HG02678 (cell line): ENCODE measurements around the gene ADAT3.

ENCODE experiments used
- ATAC-seq: cut with Tn5 transposase; IDR thresholded peaks from one replicate; pipeline ENCODE4 v1.9.1; 2021; ENCODE audit warnings: mild to moderate bottlenecking, moderate library complexity; ENCODE audit not compliant: unreplicated experiment

ADAT3 gene

DNA sequence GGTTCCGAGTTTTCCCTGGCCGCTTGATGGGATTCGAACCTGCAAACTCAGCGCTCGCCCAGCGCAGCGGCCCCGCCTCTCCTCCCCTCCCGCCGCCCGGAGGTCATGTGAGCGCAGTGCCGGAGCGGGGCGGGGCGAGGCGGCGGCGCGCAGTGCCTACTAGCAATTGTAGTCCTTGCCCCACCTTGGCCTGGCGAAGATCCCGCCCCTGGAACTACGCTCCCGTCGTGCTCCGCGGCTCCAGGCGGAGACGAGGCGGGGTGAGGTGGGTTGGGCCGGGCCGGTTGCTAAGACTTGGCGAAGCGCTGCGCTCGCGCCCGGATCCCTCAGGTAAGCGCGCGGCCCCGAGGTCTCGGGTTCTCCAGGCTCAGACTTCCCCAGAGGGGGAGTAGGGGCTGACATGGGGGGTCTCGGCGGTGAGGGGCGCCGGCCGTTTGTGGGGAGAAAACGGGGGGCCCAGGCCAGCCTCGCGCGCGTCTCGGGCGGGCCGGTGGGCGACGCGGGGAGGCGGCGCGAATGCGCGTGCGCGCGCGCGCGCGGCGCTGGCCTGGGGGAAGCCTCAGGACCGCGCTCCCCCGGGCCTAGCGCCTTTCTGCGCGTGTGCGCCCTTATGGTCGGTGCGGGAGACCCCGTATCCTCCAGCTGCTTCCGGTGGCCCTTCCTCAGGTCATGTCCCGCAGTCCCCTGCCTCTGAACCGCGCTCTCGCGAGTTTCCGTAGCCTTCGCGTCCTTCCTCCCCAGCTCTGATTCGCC is at the start of gene ADAT3, which contains the start of gene SCAMP4:
Gene ADAT3 (plus strand): TSS at position 290 of the 753 bp plus-strand sequence. CDS start 6,649 bp downstream, outside the sequence.
Gene SCAMP4 (plus strand): TSS at position 290 of the 753 bp plus-strand sequence. CDS start 9,621 bp downstream, outside the sequence.
- ATAC-seq, result peak; percentile 84

DNA sequence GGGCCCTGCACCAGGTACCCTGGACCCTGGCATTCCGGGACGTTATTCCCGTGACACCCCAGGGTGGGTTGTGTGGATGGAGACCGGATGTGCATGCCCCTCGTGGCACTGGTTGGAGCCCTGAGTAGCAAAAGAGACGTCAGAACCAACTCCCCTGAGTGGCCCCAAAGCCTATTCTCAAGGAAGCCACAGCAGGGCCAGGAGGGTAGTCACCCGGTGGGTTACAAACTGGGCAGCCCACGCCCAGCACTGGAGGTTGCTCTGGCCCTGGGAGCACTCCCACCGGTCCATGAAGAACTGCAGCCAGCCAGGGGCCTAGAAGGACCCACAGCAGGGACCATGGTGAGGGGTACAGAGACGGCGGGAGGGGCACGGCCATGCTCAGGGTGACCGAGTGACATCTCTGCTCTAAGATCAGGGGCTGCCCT is 49.4 kb upstream of the ADAT3 start:
- ATAC-seq, result no peak

DNA sequence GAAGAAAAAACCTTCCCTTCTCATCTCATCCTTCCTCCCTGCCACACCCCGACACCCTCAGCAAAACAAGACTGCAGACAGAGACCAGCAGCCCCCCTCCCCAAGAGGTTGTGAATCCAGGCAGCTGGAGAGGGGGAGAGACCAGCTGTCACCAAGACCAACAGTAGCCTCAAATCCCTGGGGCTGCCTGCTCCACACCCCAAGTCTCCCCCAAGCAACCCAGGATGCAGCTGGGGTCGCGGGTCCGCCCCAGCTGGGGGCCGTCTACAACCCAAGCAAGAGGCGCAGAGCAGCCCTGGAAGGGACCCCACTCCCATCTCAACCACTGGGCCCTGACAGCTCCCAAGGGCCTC is 48.9 kb upstream of the ADAT3 start:
- ATAC-seq, result no peak

DNA sequence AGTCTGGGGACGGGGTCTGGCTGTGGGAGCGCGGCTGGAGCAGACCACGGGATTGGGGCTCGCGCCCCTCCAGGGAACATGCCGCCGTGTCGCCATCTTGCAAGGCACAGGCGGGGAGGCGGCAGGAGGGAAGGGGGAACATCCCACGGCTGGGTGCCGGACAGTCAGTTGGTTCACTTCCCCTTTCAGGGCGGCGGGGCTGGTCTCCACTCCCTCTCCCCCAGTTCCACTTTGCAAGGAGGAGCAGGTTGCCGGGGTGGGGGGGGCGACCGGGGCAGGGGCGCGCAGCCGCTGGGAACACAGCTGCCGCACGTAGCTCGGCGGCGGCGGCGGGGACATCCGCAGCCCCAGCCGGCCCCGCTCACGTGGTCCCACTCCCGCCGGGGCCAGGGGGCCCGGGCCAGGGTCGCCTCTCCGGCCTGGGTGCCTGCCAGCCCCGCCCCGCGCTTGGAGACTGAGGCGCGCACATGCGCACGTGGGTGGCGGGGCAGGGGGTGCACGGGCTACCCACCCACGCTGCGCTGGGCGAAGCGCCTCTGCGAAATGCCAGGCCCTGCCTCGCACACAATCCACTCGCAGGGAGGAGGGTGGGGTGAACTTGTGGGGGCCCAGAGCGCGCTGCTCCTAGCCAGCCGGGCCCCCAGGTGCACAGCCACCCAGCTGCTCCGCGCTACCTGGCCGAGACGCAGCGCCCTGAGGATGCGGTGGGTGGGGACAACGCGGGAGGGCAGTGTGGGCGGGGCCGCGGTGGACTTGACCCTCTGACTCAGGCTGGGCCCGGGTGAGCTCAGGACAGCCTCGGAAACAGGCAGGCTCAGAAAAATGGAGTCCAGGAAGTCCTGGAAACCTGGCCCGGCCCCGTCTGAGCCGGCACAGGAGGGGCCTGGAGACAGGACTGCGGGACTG is 48.2 kb upstream of the ADAT3 start:
- no peak for ATAC-seq

DNA sequence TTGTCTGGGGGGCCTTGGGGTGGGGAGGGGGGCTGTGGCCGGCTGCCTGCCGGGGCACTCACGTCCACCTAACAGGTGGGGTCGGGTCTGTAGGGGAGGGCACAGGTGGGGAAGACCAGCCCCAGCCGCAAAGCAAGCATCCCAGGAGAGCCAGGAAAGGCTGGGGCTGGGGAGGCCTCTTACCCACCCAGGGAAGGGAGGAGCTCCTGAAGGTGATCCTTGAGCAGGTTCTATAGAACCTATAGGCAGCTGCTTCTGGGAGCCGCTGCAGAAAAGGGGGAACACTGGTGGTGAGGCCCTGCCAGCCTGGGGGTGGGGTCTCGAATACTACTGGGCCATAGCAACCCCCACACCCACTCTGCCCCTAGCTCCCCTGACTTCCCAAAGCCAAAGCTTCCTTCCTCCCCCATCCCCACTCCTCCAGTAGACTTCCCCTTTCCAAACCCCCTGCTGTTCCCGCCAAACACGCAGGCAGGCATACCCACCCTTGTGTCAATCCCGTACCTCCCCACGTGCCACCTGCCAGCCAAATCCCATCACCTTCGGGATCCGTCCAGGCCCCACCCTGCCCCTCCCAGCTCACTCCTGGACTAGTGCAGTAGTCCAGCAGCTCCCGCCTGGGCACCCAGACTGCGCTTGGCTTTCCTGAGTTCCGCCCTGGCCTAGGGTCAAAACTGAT is 47.4 kb upstream of the ADAT3 start:
- ATAC-seq, result no peak

DNA sequence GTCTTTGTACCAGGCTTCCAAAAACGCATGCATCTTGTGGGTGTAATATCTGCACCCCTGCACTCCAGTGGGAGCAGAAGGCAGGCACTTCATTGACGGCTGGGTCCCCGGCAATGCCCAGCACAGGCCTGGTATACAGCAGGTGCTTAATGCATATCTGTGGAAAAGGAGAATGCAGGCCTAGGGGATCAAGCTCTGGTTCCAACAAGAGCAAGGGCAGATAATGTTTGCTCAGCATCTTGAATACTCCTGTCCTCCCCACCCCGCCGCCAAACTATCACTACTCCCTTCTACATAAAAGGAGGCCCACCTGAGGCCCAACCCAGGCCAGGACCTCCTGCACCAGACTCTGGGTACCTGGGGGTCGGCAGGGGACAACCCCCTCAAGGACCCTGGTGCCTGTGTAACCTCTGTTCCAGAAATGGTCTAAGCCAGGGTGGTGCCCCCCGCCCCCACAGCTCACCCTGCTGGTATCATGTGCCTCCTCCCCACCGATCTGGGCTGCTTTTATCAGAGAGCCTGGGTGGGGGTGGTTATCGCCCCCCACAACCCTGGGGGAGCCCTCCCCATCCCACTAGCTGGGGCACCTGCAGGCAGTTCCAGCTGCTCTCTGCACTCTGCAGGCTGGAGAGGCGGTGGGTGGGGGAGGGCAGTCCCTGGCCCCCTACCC is 46.7 kb upstream of the ADAT3 start:
- ATAC-seq, result no peak

DNA sequence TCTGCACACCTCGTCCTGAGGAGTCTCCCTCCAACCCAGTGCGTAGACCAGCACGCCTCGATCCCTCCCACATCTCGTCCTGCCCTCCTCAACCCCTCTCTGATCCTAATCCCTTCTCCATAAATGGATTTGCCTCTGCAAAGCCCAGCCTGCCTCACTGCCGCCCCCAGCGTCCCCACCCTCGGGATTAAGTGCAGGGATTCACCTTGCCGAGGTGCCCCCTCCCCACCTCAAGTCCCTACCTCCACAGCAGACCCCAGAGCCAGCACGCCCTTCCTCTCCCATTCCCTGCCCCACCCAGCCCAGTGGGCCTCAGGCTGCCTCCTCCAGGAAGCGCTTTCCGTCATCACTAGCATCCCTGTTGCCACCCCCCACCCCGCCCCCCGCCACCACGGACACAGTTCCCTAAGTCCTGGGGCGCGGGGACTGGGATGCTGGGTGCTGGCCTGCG is 45.8 kb upstream of the ADAT3 start:
- ATAC-seq, result no peak

DNA sequence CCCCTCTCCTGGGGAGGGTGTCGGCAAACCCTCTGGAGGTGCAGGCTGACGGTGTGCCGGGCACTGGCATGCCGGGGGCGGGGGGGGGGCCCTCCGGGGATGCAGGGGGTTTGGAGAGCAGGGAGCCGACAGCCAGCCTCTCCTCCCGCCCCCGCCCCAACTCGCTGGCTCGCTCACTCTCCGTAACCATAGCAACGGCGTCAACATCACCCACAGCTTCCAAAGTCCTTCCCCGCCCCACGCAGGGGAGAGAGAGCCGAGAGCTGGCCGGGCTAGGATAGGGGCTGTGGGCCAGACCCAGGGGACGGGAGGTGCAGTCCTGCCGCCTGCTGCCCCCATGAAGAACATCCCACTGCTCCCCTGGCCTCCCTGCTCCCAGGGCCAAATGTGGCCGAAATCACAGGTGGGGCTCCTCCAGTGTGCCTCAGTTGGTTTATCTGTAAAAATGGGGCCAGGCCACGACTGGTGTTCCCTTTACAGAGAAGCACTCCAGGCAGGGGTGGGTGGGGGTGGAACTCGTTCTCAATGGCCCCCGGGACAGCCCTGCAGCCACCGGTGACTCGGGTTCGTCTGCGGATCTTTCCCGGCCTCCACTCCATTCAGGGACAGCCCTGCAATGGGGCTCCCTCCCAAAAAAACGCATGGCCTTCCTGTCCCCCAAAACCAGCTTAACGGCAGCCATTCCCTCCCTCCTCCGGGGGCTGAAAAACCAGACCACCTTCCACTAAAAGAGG is 45.0 kb upstream of the ADAT3 start:
- no peak for ATAC-seq

DNA sequence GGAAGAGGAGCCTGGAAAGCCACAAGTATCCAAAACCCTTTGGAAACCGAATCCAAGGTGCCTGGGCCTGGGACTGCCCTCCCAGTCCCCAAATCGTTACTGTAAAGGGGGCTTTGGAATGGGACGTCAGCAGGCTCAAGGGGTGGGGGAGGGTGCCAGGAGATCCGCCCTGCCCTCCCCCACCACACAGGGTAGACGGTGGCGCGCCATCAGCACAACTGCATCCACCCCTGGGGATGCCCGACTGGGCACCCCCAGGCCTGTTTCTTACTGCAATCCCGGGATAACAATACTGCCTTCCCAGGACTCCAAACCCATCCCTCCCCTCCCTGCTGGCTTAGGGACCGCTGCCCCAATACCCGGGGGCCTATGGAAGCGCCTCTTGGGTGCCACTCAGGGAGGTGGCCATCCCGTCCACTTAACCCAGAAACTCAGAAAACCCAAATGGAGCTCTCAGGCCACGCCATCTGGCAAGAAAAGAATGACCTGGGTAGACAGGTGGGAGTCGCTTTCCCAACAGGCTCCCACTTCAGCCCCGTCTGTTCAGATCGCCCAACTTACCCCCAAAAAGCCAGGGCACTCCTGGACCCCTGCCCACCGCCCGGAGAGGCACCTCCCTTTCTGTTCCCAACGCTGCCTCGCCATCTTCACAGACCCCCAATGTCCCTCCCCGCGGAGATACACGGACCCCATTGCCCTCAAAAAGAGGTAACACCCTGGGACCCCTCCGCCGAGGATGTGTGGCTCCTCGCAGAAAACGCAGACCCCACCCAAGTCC is 44.2 kb upstream of the ADAT3 start:
- no peak for ATAC-seq

DNA sequence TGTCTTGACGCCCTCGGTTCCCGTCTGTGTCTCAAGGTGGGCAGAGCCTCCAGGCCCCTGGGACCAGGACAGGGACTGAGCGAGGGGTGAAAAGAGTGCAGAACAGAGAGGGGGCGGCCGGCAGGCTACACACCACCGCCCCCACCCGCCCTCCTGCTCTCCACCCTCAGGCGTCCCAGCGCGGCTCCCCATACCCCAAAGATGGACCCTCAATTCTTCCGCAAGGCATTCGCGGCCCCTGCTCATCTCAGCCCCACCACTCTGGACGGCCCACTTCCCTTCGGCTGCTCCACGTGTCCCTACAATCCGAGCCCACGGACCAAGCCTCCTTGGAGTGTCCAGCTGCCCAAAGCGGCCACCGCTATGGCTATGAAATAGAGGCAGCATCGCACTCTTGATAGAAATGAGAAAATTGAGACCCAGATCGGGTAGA is 43.6 kb upstream of the ADAT3 start:
- no peak for ATAC-seq

DNA sequence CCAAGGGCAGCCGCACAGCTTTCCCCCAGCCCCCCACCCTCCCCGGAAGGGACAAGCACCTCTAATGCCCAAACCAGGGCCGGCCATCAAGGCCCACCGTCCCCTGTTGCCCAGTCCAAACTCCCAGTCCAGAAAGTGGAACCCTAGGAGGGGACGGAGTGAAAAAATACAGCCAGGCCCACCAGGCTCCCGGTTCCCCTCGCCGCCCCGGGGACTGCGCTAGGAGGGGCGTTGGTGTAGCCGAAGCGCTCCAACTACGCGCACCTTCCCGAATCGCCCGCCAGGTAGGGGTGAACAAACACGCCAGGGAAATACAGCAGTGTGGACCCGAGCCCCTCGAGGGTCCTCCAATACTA is 43.2 kb upstream of the ADAT3 start:
- no peak for ATAC-seq

DNA sequence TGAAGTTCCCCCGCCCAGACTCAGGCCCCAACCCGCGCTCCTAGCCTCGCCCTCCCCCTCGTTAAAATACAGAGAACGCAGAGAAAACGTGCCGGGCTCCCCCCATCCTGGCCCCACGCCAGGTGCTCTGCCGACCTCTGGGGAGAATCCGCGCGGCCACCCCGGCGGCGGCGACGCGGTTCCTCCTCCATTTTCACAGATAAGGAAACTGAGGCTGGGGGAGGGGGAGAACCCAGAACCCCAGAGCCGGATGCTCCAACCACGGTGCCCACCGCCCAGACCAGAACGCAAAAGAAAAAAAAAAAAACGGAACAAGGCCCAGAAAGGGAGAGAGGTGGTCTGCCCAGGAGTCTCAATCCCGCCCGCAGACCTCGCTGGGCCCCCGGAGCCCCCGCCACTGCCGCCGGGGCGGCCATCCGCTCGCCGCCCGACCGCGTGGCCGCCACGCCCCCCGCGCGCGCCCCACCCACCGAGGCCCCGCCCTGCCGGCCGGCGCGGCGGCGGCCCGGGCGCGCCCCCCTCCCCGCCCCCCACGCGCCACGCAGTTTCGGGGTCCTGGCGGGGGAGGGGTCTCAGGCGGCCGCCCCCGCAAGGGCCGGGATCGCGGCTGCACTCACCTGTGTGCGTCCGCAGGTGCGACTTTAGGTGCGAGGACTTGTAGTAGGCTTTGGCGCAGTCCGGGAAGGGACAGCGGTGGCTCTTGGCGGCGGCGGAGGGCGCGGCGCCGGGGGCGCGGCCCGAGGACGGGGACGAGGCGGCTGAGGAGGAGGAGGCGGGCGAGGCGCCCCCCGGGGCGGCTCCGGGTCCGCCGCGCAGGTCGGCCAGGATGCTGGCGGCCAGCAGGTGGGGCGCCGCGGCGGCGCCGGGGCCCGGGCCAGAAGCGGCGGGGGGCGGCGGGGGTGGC is 42.5 kb upstream of the ADAT3 start:
- peak; percentile 2 for ATAC-seq

DNA sequence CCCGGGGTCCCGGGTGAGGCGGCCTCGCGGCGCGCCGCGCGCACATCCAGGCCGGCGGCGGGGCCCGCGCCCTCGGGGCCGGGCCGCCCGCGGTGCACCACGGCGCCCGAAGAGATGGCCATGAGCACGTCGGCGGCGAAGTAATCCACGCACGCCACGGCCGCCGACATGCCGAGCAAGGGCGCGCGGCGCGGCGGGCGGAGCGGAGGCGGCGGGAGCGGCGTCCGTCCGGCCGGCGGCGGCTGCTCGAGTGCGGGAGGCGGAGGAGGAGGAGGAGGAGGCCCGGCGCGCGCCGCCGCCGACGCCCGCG is 41.9 kb upstream of the ADAT3 start, which contains the start of gene KLF16:
Gene KLF16 (minus strand): TSS at position 252 of the 310 bp plus-strand sequence. CDS start 82 bp downstream, at position 170.
- no peak for ATAC-seq

DNA sequence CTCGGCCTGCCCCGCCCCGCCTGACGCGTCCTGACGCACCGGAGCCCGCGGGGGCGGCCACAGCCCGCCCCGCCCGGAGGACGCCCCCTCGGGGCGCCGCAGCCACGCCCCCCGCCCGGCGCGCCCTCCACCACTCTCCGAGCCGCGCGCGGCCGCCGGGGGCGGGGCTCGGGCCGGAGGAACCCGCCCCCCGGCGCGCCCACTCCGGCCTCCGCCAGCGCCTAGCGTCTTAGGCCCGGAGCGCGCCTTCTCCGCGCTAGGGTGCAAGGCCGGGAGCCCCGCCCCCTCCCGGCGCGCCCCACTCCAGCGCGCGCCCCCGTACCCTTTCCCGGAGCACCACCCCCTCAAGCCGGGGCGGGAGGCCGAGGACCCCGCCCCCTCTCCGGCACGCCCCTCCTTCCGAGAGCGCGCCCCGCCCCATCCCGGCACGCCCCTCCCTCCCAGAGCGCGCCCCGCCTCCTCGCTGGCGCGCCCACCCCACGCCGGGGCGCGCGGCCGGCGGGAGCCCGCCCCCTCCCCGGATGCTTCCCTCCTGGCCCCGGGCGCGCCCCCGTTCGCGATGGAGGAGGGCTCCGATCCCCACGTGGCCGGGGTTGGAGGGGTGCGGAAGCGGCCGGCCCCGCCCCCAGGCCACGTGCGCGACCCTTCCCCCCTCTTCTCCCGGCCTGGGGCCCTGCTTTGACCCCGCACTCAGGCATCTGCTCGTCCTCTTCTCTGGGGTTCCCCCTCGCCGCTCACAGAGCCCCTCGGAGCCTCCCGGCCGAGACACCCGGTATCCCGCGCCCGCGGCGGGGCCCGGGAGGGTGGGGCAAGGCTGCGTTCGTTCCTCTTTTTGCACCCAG is 41.3 kb upstream of the ADAT3 start:
- peak; percentile 61 for ATAC-seq

DNA sequence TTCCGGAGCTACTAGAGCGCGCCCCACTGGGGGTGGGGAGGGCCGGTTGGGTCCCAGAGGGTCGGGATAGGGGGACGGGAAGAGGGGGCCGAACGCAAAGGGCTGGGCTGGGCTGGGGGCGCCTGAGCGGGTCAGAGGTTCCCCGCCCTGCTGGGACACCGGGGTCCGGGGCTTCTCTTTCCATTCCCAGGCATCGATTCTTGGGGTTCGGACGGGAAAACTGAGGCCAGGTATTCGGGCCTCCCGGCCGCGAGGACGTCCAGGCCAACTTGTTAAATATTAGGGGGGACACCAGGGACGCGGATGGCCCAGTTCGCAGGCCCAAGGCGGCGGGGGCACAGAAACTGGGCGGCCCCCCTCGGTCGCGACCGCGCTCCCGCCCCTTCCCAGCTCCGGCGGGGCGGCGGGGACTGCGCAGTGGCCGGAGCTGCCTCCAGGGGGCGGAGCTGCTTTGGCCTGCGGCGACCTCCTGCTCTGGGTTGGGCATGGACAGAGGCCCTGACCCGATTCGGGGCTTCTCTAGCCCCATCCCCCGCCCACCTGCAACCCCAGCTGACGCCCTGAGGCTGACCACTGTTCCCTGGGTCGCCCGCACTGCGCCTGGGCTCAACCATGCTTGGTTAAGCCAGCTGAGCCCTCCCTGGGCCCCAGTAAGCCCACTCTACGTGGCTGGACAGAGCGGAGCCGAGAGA is 40.6 kb upstream of the ADAT3 start:
- peak; percentile 24 for ATAC-seq

DNA sequence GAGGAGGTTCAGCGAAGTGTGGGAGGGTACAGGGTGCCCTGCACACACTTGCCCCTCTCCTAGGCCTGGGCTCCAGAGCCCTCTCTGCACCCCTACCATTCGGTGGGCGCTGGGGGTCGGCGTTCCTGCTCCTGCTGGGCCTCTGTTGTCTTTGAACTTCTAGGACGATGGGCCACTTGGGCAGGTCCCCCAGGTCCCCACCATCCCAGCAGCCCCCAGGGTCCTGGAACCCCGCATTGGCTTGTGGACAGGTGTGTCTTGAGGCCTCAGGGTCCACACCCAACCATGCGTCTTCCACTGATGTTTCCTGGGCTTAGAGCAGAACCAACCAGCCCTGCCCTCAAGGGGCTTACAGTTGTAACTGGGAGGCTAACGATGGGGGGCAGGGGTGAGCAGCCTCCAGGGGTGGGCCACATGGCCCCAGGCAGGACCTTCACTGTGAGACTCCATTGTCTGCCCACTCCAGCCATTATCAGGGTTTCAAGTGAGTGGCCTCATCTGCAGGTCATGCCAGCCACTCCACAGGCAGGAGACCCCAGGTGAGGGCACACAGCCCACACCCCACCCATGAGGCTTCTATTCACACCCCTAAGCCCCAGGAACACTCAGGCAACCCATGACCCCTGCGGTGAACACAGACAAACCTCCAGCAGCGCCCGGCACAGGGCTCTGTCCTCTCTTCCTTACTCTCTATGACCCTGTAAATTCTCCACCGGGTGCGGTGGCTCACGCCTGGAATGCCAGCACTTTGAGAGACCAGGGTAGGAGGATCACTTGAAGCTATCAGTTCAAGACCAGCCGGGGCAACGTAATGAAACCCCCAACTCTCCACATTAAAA is 39.8 kb upstream of the ADAT3 start:
- no peak for ATAC-seq
